ENCODE measurements around the gene PIP4K2C. TPM values are rescaled to one million over a fixed set of nuclear protein-coding genes. Genes with fewer than 3 reads are reported as not detected.
A peak's percentile ranks its signal among the peaks of the same experiment; 100 is the strongest.
"Not testable (repeated sequence)": the region's sequence is repeated elsewhere in the genome, so short reads cannot be mapped to it uniquely, and the experiment has no call there.

The PIP4K2C gene
- total RNA-seq, 1 donor from 2014 or later: 22.8 TPM

- DNase-seq (ENCODE audit: low spot score): no peak
- peaks cover 6% of the 10 kb centered on the region for H3K4me1 Mint-ChIP-seq (ENCODE audit: low read depth)
- H3K27me3 Mint-ChIP-seq (ENCODE audit: insufficient read depth): peaks cover 56% of the 10 kb centered on the region
- no peaks in the 10 kb centered on the region for H3K9me3 Mint-ChIP-seq
- peak overlapping the region; percentile 79 for H3K4me3 Mint-ChIP-seq
- H3K27ac Mint-ChIP-seq: no peak overlapping the region
- intact Hi-C loops (cut with micrococcal nuclease): loop anchor here (5.0 kb wide), 1 partner anchor 45 kb away; no protein-coding TSS in a partner anchor
- peaks cover 2% of the 10 kb centered on the region for H3K36me3 Mint-ChIP-seq (ENCODE audit: low read depth)
Measured at GRCh38 chr12:57632073-57632957, 41.3 kb downstream of the PIP4K2C start.

DNA sequence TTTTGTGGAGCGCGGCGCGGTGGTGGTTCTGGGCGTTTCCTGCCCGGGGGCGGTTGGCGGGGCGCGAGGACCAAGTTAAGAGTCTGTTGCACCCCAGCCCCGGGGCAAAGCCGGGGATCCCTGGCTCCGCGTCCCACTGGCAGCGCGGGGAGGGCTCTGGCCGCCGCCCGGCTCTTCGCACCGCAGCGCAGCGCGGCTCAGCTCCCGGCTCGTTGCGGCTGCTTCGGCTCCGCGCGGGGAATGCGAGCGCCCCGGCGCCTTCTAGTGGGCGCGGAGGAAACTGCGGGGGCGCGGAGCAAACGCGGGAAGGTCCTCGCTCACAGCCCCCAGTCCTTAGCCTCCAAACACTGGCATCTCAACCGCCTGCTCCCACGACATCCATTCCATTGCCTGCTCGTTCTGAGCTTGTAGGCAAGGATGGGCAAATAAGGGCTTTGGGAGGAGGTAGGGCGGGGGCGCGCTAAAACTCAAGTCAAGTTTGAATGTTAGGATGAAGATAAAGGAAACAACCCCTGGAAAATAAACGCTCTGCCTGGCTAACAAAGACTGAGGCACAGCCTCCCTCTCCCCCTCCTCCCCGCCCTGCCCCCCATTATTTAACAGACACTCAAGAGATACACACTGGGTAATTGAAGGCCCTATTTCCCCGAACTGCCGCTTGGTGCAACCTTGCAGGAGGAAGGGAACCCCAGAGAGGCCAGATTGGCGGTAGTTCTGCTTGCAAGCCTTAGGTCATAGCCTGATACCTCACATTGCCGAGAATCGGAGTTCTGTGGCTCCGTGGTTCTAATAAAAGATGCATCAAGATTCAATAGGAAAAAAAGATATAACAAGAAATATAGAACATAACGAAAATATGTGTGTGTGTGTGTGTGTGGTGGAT lies 42.2 kb downstream of the PIP4K2C start, which contains the start of gene B4GALNT1:
B4GALNT1 (minus strand) TSS at position 244 of the 883 bp plus-strand sequence. CDS start 1,069 bp downstream, outside the sequence.
- Mint-ChIP-seq H3K27me3 (ENCODE audit: insufficient read depth) (peaks cover 52% of the 10 kb centered on the region), H3K4me1 (ENCODE audit: low read depth) (peaks cover 6% of the 10 kb centered on the region), H3K36me3 (ENCODE audit: low read depth) (no peaks in the 10 kb centered on the region), H3K9me3 (no peaks in the 10 kb centered on the region), H3K4me3 (peak within 1 kb of the TSS; percentile 79), H3K27ac (no peak within 1 kb of the TSS)
- DNase-seq (ENCODE audit: low spot score): peak; percentile 63
- intact Hi-C loops (cut with micrococcal nuclease): loop anchor here (1.0 to 5.0 kb wide), 5 partner anchors 11 to 109 kb away; no protein-coding TSS in a partner anchor

DNA sequence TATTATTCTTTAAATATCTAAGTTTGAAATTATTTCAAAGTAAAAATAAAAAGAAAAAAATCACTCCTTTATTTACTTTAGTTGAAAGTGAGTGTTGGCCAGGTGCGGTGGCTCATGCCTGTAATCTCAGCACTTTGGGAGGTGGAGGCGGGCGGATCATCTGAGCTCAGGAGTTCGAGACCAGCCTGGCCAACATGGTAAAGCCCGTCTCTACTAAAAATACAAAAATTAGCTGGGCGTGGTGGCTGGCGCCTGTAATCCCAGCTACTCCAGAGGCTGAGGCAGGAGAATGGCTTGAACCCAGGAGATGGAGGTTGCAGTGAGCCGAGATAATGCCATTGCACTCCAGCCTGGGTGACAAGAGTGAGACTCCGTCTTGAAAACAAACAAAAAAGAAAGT lies 45.7 kb downstream of the PIP4K2C start:
- H3K36me3 Mint-ChIP-seq (ENCODE audit: low read depth); H3K4me1 Mint-ChIP-seq (ENCODE audit: low read depth); H3K27ac Mint-ChIP-seq; H3K4me3 Mint-ChIP-seq; H3K9me3 Mint-ChIP-seq; intact Hi-C loops (cut with micrococcal nuclease); DNase-seq (ENCODE audit: low spot score): not testable (repeated sequence)
- H3K27me3 Mint-ChIP-seq (ENCODE audit: insufficient read depth): peaks cover 37% of the 10 kb centered on the region

GRCh38 chr12:57637364-57637763 lies 46.4 kb downstream of the PIP4K2C start:
- Mint-ChIP-seq H3K4me1 (ENCODE audit: low read depth) (peaks cover 6% of the 10 kb centered on the region), H3K4me3 (no peak overlapping the region)

GRCh38 chr12:57638096-57638495 lies 47.1 kb downstream of the PIP4K2C start:
- Mint-ChIP-seq H3K4me1 (ENCODE audit: low read depth) (peaks cover 6% of the 10 kb centered on the region), H3K9me3 (no peaks in the 10 kb centered on the region), H3K27me3 (ENCODE audit: insufficient read depth) (peaks cover 30% of the 10 kb centered on the region), H3K36me3 (ENCODE audit: low read depth) (no peaks in the 10 kb centered on the region), H3K27ac (no peak overlapping the region), H3K4me3 (no peak overlapping the region)
- DNase-seq (ENCODE audit: low spot score): no peak
- intact Hi-C loops (cut with micrococcal nuclease): no loop called here

More at GRCh38 chr12:57637364-57637763, 46.4 kb downstream of the PIP4K2C start:
- H3K36me3 Mint-ChIP-seq (ENCODE audit: low read depth): no peaks in the 10 kb centered on the region
- intact Hi-C loops (cut with micrococcal nuclease): no loop called here
- H3K27ac Mint-ChIP-seq: no peak overlapping the region
- H3K27me3 Mint-ChIP-seq (ENCODE audit: insufficient read depth): peaks cover 30% of the 10 kb centered on the region
- DNase-seq (ENCODE audit: low spot score): no peak
- no peaks in the 10 kb centered on the region for H3K9me3 Mint-ChIP-seq

GRCh38 chr12:57640175-57641042 lies 49.4 kb downstream of the PIP4K2C start:
- H3K4me1 Mint-ChIP-seq (ENCODE audit: low read depth): no peaks in the 10 kb centered on the region
- peaks cover 4% of the 10 kb centered on the region for H3K9me3 Mint-ChIP-seq
- H3K4me3 Mint-ChIP-seq: no peak overlapping the region
- no peak for DNase-seq (ENCODE audit: low spot score)
- no peak overlapping the region for H3K27ac Mint-ChIP-seq
- peaks cover 21% of the 10 kb centered on the region for H3K27me3 Mint-ChIP-seq (ENCODE audit: insufficient read depth)
- no peaks in the 10 kb centered on the region for H3K36me3 Mint-ChIP-seq (ENCODE audit: low read depth)
- intact Hi-C loops (cut with micrococcal nuclease): no loop called here

GRCh38 chr12:57641699-57642442 lies 50.9 kb downstream of the PIP4K2C start:
- no peak for DNase-seq (ENCODE audit: low spot score)

DNA sequence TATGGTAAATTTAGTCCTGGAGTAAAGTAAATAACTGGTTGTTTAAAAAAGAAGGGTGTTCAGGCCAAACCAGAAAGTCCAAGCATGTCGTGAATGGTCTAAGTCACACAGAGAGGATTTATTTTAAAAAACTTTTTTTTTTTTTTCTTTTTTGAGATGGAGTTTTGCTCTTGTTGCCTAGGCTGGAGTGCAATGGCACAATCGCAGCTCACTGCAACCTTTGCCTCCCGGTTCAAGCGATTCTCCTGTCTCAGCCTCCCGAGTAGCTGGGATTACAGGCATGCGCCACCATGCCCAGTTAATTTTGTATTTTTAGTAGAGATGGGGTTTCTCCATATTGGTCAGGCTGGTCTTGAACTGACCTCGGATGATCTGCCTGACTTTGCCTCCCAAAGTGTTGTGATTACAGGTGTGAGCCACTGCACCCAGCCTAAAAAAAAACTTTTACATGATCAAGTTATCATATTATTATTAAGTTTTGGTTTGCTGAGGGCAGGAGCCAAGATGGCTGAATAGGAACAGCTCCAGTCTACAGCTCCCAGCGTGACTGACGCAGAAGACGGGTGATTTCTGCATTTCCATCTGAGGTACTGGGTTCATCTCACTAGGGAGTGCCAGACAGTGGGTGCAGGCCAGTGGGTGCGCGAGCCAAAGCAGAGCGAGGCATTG lies 55.1 kb downstream of the PIP4K2C start:
- H3K27ac Mint-ChIP-seq; H3K36me3 Mint-ChIP-seq (ENCODE audit: low read depth); H3K4me1 Mint-ChIP-seq (ENCODE audit: low read depth); H3K27me3 Mint-ChIP-seq (ENCODE audit: insufficient read depth); intact Hi-C loops (cut with micrococcal nuclease); DNase-seq (ENCODE audit: low spot score); H3K9me3 Mint-ChIP-seq; H3K4me3 Mint-ChIP-seq: not testable (repeated sequence)

More at GRCh38 chr12:57641699-57642442, 50.9 kb downstream of the PIP4K2C start:
- Mint-ChIP-seq H3K36me3 (ENCODE audit: low read depth) (no peaks in the 10 kb centered on the region), H3K27me3 (ENCODE audit: insufficient read depth) (peaks cover 17% of the 10 kb centered on the region), H3K27ac (no peak overlapping the region), H3K4me3 (no peak overlapping the region), H3K9me3 (peaks cover 8% of the 10 kb centered on the region), H3K4me1 (ENCODE audit: low read depth) (no peaks in the 10 kb centered on the region)
- intact Hi-C loops (cut with micrococcal nuclease): no loop called here

- H3K36me3 Mint-ChIP-seq (ENCODE audit: low read depth); DNase-seq (ENCODE audit: low spot score); H3K4me3 Mint-ChIP-seq; H3K9me3 Mint-ChIP-seq; H3K4me1 Mint-ChIP-seq (ENCODE audit: low read depth); intact Hi-C loops (cut with micrococcal nuclease); H3K27me3 Mint-ChIP-seq (ENCODE audit: insufficient read depth); H3K27ac Mint-ChIP-seq: not testable (repeated sequence)
Measured at GRCh38 chr12:57646659-57647049, 55.7 kb downstream of the PIP4K2C start.
